KG1 (cell line): ENCODE results near the gene ENOX2.
"Not testable (repeated sequence)": the region's sequence is repeated elsewhere in the genome, so short reads cannot be mapped to it uniquely, and the experiment has no call there.

Experiments used
- DNase-seq: peaks from one replicate; lab custom pipeline; 2025; lab: John Stamatoyannopoulos, UW

Gene ENOX2

GRCh38 chrX:130754353-130754752 is 148.7 kb downstream of the ENOX2 start:
- DNase-seq = no peak

- DNase-seq = no peak
Measured at GRCh38 chrX:130746709-130747342, 156.2 kb downstream of the ENOX2 start.

- no peak for DNase-seq
Measured at GRCh38 chrX:130746077-130746476, 156.9 kb downstream of the ENOX2 start.

GRCh38 chrX:130741584-130741983 is 161.4 kb downstream of the ENOX2 start:
- DNase-seq = no peak

GRCh38 chrX:130741151-130741550 is 161.9 kb downstream of the ENOX2 start:
- DNase-seq = no peak

GRCh38 chrX:130738638-130739195 is 164.3 kb downstream of the ENOX2 start:
- no peak for DNase-seq

GRCh38 chrX:130734713-130735112 is 168.3 kb downstream of the ENOX2 start:
- DNase-seq = no peak

- no peak for DNase-seq
Measured at GRCh38 chrX:130728208-130728607, 174.8 kb downstream of the ENOX2 start.

- DNase-seq = no peak
Measured at GRCh38 chrX:130726661-130727060, 176.3 kb downstream of the ENOX2 start.

- DNase-seq = no peak
Measured at GRCh38 chrX:130725519-130725918, 177.5 kb downstream of the ENOX2 start.

GRCh38 chrX:130719413-130719812 is 183.6 kb downstream of the ENOX2 start:
- DNase-seq = no peak

GRCh38 chrX:130718137-130718536 is 184.9 kb downstream of the ENOX2 start:
- no peak for DNase-seq

- no peak for DNase-seq
Measured at GRCh38 chrX:130716781-130717413, 186.1 kb downstream of the ENOX2 start.

- DNase-seq = no peak
Measured at GRCh38 chrX:130716346-130716745, 186.7 kb downstream of the ENOX2 start.

- DNase-seq = no peak
Measured at GRCh38 chrX:130715299-130715698, 187.7 kb downstream of the ENOX2 start.

GRCh38 chrX:130714665-130715064 is 188.3 kb downstream of the ENOX2 start:
- no peak for DNase-seq

- no peak for DNase-seq
Measured at GRCh38 chrX:130714135-130714534, 188.9 kb downstream of the ENOX2 start.

GRCh38 chrX:130709178-130709577 is 193.8 kb downstream of the ENOX2 start:
- not testable (repeated sequence) for DNase-seq

GRCh38 chrX:130705591-130705990 is 197.4 kb downstream of the ENOX2 start:
- no peak for DNase-seq

- DNase-seq = no peak
Measured at GRCh38 chrX:130704053-130705038, 198.7 kb downstream of the ENOX2 start.

- DNase-seq = no peak
Measured at GRCh38 chrX:130702867-130703707, 199.9 kb downstream of the ENOX2 start.
